ENCODE data around the gene TMEM115. TPM values are rescaled to one million over a fixed set of nuclear protein-coding genes. Genes with fewer than 3 reads are reported as not detected.

TMEM115 gene
- total RNA-seq, 1 donor from 2014 or later, result 42.5 TPM

GRCh38 chr3:50401978-50402595, 42.8 kb upstream of the TMEM115 start:
- Mint-ChIP-seq H3K4me3 (ENCODE audit: unreplicated experiment) (no peak overlapping the region), H3K9me3 (ENCODE audit: unreplicated experiment) (peaks cover 3% of the 10 kb centered on the region), H3K36me3 (ENCODE audit: unreplicated experiment) (no peaks in the 10 kb centered on the region), H3K27ac (ENCODE audit: unreplicated experiment) (no peak overlapping the region), H3K27me3 (ENCODE audit: unreplicated experiment) (peaks cover 12% of the 10 kb centered on the region), H3K4me1 (ENCODE audit: low read depth, unreplicated experiment) (no peaks in the 10 kb centered on the region)
- no peak for DNase-seq
- no peak for TF ChIP-seq CTCF (IDR thresholded peaks at IDR 0.05; ENCODE audit: partially characterized antibody, unreplicated experiment)

- DNase-seq, result no peak
- Mint-ChIP-seq H3K4me1 (ENCODE audit: low read depth, unreplicated experiment) (peaks cover 2% of the 10 kb centered on the region), H3K27ac (ENCODE audit: unreplicated experiment) (no peak overlapping the region), H3K9me3 (ENCODE audit: unreplicated experiment) (peaks cover 3% of the 10 kb centered on the region), H3K4me3 (ENCODE audit: unreplicated experiment) (no peak overlapping the region), H3K27me3 (ENCODE audit: unreplicated experiment) (peaks cover 6% of the 10 kb centered on the region), H3K36me3 (ENCODE audit: unreplicated experiment) (no peaks in the 10 kb centered on the region)
- TF ChIP-seq CTCF (IDR thresholded peaks at IDR 0.05; ENCODE audit: partially characterized antibody, unreplicated experiment), result no peak
These were observed 37.2 kb upstream of the TMEM115 start for GRCh38 chr3:50396502-50396901.

GRCh38 chr3:50395070-50395860, 35.9 kb upstream of the TMEM115 start:
- no peak for DNase-seq
- Mint-ChIP-seq H3K9me3 (ENCODE audit: unreplicated experiment) (peaks cover 3% of the 10 kb centered on the region), H3K27ac (ENCODE audit: unreplicated experiment) (no peak overlapping the region), H3K4me1 (ENCODE audit: low read depth, unreplicated experiment) (peaks cover 2% of the 10 kb centered on the region), H3K27me3 (ENCODE audit: unreplicated experiment) (peaks cover 6% of the 10 kb centered on the region), H3K36me3 (ENCODE audit: unreplicated experiment) (no peaks in the 10 kb centered on the region), H3K4me3 (ENCODE audit: unreplicated experiment) (no peak overlapping the region)
- TF ChIP-seq CTCF (IDR thresholded peaks at IDR 0.05; ENCODE audit: partially characterized antibody, unreplicated experiment), result no peak

- no peak for DNase-seq
- no peak overlapping the region for H3K4me3 Mint-ChIP-seq (ENCODE audit: unreplicated experiment)
- no peaks in the 10 kb centered on the region for H3K36me3 Mint-ChIP-seq (ENCODE audit: unreplicated experiment)
- H3K27ac Mint-ChIP-seq (ENCODE audit: unreplicated experiment), result no peak overlapping the region
- peaks cover 4% of the 10 kb centered on the region for H3K4me1 Mint-ChIP-seq (ENCODE audit: low read depth, unreplicated experiment)
- TF ChIP-seq CTCF (IDR thresholded peaks at IDR 0.05; ENCODE audit: partially characterized antibody, unreplicated experiment), result no peak
- peaks cover 4% of the 10 kb centered on the region for H3K27me3 Mint-ChIP-seq (ENCODE audit: unreplicated experiment)
- peaks cover 3% of the 10 kb centered on the region for H3K9me3 Mint-ChIP-seq (ENCODE audit: unreplicated experiment)
These were observed 33.7 kb upstream of the TMEM115 start for GRCh38 chr3:50393061-50393460.

GRCh38 chr3:50392101-50392715, 32.9 kb upstream of the TMEM115 start:
- H3K27ac Mint-ChIP-seq (ENCODE audit: unreplicated experiment), result no peak overlapping the region

More at GRCh38 chr3:50392101-50392715, 32.9 kb upstream of the TMEM115 start:
- H3K4me3 Mint-ChIP-seq (ENCODE audit: unreplicated experiment), result no peak overlapping the region
- H3K27me3 Mint-ChIP-seq (ENCODE audit: unreplicated experiment), result peaks cover 6% of the 10 kb centered on the region
- peaks cover 3% of the 10 kb centered on the region for H3K9me3 Mint-ChIP-seq (ENCODE audit: unreplicated experiment)
- H3K4me1 Mint-ChIP-seq (ENCODE audit: low read depth, unreplicated experiment), result peaks cover 10% of the 10 kb centered on the region
- H3K36me3 Mint-ChIP-seq (ENCODE audit: unreplicated experiment), result no peaks in the 10 kb centered on the region
- DNase-seq, result no peak
- TF ChIP-seq CTCF (IDR thresholded peaks at IDR 0.05; ENCODE audit: partially characterized antibody, unreplicated experiment), result no peak
